Subcutaneous adipose tissue (tissue), 4 donors: ENCODE measurements around the gene TACC2. TPM values are rescaled to one million over a fixed set of nuclear protein-coding genes. Genes with fewer than 3 reads are reported as not detected.

ENCODE experiments used
- CTCF ChIP-seq: fragments of 450-650 bp; IDR thresholded peaks from one replicate; pipeline ENCODE4 v1.5.1; 2016; ENCODE audit warnings: low read depth, mild to moderate bottlenecking, control low read depth, antibody characterized with exemption, moderate library complexity
- total RNA-seq, 4 donors: library from RNA; depleted of rRNA; stranded (reverse); fragments of >200 nt; gene quantifications; one replicate each; pipeline ENCODE4 v1.1.0, GENCODE V29; 2016

TACC2 gene
- total RNA-seq, 4 donors from 2014 or later = 16.1 to 71.6 (median 23.3) TPM

- TF ChIP-seq CTCF = no peak
Measured at GRCh38 chr10:122135251-122136025, 146.5 kb downstream of the TACC2 start.

GRCh38 chr10:122138831-122139625 lies 150.1 kb downstream of the TACC2 start:
- no peak for TF ChIP-seq CTCF

- TF ChIP-seq CTCF = no peak
Measured at GRCh38 chr10:122139627-122140170, 150.7 kb downstream of the TACC2 start.

GRCh38 chr10:122140461-122140902 lies 151.5 kb downstream of the TACC2 start:
- TF ChIP-seq CTCF = no peak

GRCh38 chr10:122140941-122141623 lies 152.1 kb downstream of the TACC2 start:
- no peak for TF ChIP-seq CTCF

- TF ChIP-seq CTCF = no peak
Measured at GRCh38 chr10:122141821-122142640, 153.1 kb downstream of the TACC2 start.
